GM18519 (cell line): ENCODE measurements around the gene NT5C1A.

Experiments used
- ATAC-seq: cut with Tn5 transposase; IDR thresholded peaks from one replicate; pipeline ENCODE4 v1.9.1; 2021; ENCODE audit warnings: mild to moderate bottlenecking, moderate library complexity; ENCODE audit not compliant: unreplicated experiment, low FRiP score

Gene NT5C1A

DNA sequence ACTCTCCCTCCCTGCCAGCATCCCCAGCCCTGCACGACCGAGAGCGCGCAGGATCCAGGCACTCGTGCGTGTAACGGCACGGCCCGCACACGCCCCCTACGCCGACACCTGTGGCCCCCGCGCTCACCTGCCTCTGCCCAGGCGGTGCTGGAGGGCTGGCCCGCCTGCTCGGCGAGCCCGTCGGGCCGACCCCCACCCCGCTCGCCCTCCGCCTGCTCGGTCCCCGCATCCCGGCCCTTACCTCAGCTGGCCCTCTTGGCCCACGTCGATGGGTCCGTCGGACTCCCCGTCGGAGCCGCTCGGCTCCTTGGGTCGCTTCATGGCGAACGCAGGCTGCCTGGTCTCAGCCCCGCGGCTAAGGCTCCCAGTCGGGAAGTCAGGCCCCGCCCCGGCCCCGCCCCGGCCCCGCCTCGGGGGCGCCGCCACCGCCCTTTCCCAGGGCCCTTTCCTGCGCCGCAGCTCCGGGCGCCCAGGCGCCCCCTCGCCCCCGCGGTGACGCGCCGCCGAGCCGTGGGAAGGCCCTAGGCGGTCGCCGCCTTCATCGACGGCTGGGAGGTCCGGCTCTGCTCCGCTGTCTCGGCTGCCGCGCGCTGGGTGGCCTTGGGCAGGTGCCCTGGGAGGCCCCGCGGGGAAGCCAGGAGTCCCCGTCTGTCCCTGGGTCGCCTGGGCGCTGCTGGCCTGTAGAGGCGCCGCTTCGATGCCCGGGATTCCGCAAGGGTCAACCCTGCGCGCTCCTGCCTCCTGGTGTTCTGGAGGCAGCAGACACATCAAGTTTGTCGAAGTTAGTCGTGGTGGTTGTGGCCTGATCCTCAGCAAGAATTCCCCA is 32.4 kb downstream of the NT5C1A start, which contains the start of gene HEYL:
TSS of gene HEYL (minus strand) at position 339 of the 826 bp plus-strand sequence. CDS start at position 321, 18 bp downstream.
- no peak for ATAC-seq

DNA sequence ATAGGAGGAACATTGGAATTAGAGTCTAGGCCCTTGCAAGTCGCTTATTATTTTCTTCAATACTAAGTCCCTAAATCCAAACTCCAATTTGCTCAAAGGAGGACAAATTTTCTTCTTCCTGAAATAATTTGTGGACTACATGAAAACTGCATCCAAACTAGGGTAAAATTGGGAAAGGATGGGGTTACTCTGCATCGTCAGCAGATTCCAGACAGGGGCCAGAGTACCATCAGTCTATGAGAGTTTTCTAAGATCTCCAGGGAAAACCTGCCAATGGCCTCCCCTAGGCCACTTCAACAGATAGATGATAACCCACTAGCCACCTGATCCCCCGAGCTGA is 33.0 kb downstream of the NT5C1A start:
- ATAC-seq = no peak

DNA sequence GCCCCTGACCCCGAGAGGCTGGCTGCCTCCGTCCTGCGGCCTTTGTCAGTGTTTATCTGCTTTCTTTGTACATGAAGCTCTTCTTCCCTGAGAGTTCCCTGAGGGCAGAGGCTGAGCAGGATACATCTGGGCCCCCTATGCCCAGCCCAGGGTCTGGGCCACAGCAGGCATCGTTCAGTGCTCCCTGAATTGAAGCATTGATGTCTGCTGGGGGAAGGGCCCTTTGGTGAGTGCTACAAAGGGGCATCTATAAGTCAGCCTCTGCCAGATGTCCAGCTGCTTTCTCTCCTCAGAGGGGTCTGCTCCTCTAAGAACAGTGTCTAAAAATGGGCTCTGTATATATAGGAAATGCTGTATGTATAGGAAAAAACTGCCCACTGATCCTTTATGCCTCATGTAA is 34.5 kb downstream of the NT5C1A start:
- no peak for ATAC-seq

- no peak for ATAC-seq
Observed at GRCh38 chr1:39635871-39636210, 36.1 kb downstream of the NT5C1A start.

DNA sequence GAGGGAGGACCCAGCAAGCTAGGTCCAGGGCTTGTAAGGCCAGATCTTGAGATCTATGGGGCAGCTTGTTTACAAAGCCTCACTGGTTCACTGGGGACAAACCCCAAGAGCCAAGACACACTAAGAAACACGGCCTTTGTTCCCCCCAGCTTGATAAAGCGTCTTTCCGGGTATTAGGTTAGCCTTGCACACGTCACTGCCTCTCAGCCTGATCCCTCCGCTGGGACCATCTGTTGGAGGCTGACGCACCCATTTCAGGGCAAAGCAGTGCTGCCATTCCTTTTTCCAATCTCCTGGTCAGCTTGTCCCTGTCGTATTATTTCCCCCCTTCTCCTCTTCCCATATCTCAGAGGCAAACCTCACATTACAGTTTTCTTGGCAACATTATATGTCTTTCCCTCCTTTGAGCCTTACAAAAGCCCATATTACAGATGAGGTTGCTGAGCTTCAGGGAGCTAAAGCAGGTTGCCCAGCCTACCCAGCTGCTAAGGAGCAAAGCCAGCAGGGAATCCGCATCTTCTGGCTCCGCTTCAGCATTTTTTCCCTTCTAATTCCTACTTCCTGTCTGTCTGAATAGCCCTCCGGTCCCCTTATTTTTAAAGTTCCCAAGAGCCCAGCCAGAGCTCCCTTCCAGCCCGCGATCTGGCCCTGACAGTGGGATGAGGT is 36.6 kb downstream of the NT5C1A start:
- ATAC-seq = no peak

- ATAC-seq = no peak
Observed at GRCh38 chr1:39633422-39633821, 38.5 kb downstream of the NT5C1A start.

- no peak for ATAC-seq
Observed at GRCh38 chr1:39632682-39633417, 39.1 kb downstream of the NT5C1A start.

DNA sequence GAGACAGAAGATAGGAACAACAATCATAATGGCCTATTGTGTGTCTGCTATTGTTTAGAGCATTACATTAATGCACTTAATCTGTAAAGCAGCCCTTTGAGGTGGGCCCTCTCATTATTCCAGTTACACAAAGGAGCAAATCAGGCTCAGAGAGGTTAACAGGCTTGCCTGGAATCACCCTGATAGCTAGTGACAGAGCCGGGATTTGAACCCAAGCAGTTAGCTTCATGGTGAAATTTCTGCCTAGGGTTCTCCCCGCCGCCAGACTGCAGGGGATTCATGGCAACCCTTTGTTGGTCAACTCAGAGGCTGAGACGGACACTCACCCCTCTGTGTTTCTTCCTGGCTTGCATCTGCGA is 39.6 kb downstream of the NT5C1A start:
- no peak for ATAC-seq

GRCh38 chr1:39631361-39632322 is 40.3 kb downstream of the NT5C1A start:
- no peak for ATAC-seq

GRCh38 chr1:39628807-39629350 is 43.0 kb downstream of the NT5C1A start:
- ATAC-seq = no peak

- ATAC-seq = no peak
Observed at GRCh38 chr1:39626646-39627045, 45.3 kb downstream of the NT5C1A start.

GRCh38 chr1:39625462-39626273 is 46.2 kb downstream of the NT5C1A start:
- ATAC-seq = no peak

- no peak for ATAC-seq
Observed at GRCh38 chr1:39625009-39625408, 46.9 kb downstream of the NT5C1A start.

GRCh38 chr1:39623053-39623452 is 48.9 kb downstream of the NT5C1A start:
- no peak for ATAC-seq

DNA sequence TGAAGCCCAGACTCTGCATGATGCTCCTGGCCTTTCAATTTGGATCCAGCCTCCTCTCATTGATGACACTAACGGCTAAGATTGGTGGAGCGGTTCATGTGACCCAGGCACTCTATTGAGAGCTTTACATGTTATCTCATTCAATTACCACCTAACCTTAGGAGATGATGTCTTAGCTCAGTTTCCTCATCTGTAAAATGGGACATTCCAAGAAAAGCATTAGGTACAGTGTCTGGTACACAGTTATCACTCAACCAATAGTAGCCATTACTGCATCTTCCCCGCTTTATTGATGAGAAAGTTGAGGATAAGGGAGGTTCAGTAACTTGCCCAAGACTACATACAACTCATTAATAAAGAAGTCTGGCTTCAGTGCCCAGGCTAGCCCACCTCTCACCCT is 49.5 kb downstream of the NT5C1A start:
- no peak for ATAC-seq

- no peak for ATAC-seq
Observed at GRCh38 chr1:39620659-39621165, 51.2 kb downstream of the NT5C1A start.

GRCh38 chr1:39617488-39618049 is 54.3 kb downstream of the NT5C1A start:
- ATAC-seq = no peak

DNA sequence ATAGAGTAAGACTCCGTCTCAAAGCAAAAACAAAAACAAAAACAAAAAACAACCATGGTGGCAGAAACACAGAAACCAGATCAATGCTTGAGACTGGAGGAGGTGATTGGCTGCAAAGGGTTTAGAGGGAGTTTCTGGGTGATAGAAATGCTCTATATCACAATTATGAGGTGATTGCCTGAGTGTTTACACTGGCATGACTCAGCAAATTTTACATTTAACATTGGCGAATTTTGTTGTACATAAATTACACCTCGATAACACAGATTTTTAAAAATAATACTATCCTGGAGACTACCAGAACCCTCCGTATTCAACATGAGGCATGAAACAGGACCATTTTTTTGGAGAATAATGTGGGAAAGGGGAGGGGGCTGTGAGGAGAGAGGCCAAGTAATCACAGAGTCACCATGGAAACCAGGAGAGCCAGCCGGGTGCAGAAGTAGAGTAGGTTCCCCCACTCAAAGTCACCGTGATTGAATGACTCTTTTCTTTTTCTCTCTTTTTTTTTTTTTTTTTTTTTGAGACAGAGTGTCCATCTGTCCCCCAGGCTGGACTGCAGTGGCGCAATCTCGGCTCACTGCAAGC is 56.7 kb downstream of the NT5C1A start:
- ATAC-seq = no peak
